PFSK-1 (cell line): ENCODE data around the gene HEATR3.

ENCODE experiments used
- FOXP2 ChIP-seq: optimal IDR thresholded peaks from 2 replicates; pipeline ENCODE3; 2011; ENCODE audit warnings: borderline replicate concordance, control low read depth, inconsistent platforms; ENCODE audit not compliant: insufficient read depth; ENCODE audit errors: extremely low read length, extremely low read depth
- POLR2AphosphoS5 ChIP-seq: IDR thresholded peaks from 2 replicates; pipeline ENCODE4 v1.6.1; 2012; ENCODE audit warnings: low read depth, mild to moderate bottlenecking, control low read depth, low read length, moderate library complexity
- SIN3A ChIP-seq: IDR thresholded peaks from 2 replicates; pipeline ENCODE4 v1.6.1; 2012; ENCODE audit warnings: mild to moderate bottlenecking, low read length, moderate library complexity, borderline replicate concordance; ENCODE audit not compliant: insufficient read depth
- TAF1 ChIP-seq: IDR thresholded peaks from 2 replicates; pipeline ENCODE4 v1.6.1; 2012; ENCODE audit warnings: low read length, control low read depth, borderline replicate concordance; ENCODE audit not compliant: insufficient read depth
- TF ChIP-seq, protein P1 (sequence below), 2 experiments: IDR thresholded peaks; 2 replicates each; pipeline versions ENCODE4 v1.6.1 to v1.8.0; 2011 to 2012; ENCODE audit warnings: low read depth in 2 of 2, low read length in 2 of 2, control low read depth in 1 of 2, inconsistent platforms in 1 of 2, mild to moderate bottlenecking in 1 of 2, moderate library complexity in 1 of 2; ENCODE audit not compliant: insufficient read depth in 1 of 2

The HEATR3 gene

GRCh38 chr16:50038286-50038685 is 27.5 kb upstream of the HEATR3 start:
- no peak for TF ChIP-seq TAF1

DNA sequence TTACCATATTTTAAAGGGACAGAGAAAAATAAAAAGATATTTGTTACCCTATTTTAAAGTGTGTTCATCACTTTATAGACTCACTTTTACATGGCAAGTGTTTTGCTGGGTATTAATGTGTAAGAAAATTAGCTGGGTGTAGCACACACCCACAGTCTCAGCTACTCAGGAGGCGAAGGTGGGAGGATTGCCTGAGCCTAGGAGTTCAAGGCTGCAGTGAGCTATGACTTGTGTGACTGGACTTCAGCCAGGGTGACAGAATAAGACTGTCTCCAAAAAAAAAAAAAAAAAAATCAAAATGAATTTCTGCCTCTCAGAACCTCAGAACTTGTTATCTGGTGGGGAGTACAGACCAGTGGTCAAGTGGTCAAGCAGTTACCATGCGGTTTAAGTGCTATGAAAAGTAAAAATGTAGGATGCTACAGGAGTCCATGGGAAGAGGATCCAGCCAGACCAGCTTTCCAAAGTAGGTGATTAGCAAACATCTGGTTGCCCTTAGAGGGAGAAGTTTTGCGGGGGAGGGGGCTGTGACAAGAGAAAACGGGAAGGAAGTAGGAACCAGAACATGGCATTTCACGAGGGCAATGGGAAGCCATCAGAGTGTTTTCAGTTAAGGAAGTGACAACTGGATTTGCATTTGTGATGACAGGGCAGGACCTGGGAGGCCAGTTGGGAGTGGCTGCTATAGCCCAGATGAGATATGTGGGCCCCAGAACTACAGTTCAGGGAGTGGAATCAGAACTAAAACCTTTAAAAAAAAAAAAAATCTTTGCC is 26.8 kb upstream of the HEATR3 start:
- TF ChIP-seq SIN3A (no peak), POLR2AphosphoS5 (no peak), TAF1 (no peak), FOXP2 (no peak)
- TF ChIP-seq, protein P1, sequence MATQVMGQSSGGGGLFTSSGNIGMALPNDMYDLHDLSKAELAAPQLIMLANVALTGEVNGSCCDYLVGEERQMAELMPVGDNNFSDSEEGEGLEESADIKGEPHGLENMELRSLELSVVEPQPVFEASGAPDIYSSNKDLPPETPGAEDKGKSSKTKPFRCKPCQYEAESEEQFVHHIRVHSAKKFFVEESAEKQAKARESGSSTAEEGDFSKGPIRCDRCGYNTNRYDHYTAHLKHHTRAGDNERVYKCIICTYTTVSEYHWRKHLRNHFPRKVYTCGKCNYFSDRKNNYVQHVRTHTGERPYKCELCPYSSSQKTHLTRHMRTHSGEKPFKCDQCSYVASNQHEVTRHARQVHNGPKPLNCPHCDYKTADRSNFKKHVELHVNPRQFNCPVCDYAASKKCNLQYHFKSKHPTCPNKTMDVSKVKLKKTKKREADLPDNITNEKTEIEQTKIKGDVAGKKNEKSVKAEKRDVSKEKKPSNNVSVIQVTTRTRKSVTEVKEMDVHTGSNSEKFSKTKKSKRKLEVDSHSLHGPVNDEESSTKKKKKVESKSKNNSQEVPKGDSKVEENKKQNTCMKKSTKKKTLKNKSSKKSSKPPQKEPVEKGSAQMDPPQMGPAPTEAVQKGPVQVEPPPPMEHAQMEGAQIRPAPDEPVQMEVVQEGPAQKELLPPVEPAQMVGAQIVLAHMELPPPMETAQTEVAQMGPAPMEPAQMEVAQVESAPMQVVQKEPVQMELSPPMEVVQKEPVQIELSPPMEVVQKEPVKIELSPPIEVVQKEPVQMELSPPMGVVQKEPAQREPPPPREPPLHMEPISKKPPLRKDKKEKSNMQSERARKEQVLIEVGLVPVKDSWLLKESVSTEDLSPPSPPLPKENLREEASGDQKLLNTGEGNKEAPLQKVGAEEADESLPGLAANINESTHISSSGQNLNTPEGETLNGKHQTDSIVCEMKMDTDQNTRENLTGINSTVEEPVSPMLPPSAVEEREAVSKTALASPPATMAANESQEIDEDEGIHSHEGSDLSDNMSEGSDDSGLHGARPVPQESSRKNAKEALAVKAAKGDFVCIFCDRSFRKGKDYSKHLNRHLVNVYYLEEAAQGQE (IDR thresholded peaks at IDR 0.05; ENCODE audit: insufficient read depth in 1 of 2, low read depth in 2 of 2, low read length in 2 of 2), result no peak

- TF ChIP-seq SIN3A (no peak), FOXP2 (no peak), TAF1 (no peak), POLR2AphosphoS5 (no peak)
- TF ChIP-seq, protein P1 (IDR thresholded peaks at IDR 0.05; ENCODE audit: insufficient read depth in 1 of 2, low read depth in 2 of 2, low read length in 2 of 2), result no peak
Measured at GRCh38 chr16:50040018-50040417, 25.8 kb upstream of the HEATR3 start.

- TF ChIP-seq, protein P1 (IDR thresholded peaks at IDR 0.05; ENCODE audit: insufficient read depth in 1 of 2, low read depth in 2 of 2, low read length in 2 of 2), result no peak
- TF ChIP-seq POLR2AphosphoS5 (no peak), SIN3A (no peak), FOXP2 (no peak), TAF1 (no peak)
Measured at GRCh38 chr16:50040710-50041109, 25.1 kb upstream of the HEATR3 start.

DNA sequence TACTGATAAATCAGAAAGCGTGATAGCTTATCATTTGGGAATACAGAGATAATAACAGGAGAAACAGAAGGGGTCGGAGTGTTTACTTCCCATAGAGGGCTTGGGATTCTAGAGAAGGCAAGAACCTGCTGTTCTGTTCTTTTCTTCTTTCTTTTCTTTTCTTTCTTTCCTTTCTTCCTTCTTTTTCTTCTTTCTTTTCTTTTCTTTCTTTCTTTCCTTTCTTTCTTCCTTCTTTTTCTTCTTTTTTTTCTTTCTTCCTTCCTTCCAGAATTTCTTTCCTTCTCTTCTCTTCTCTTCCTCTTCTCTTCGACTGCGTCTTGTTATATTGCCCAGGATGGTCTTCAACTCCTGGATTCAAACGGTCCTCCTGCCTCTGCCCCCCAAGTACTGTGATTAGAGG is 22.4 kb upstream of the HEATR3 start:
- TF ChIP-seq POLR2AphosphoS5 (no peak), TAF1 (no peak), FOXP2 (no peak), SIN3A (no peak)
- TF ChIP-seq, protein P1 (IDR thresholded peaks at IDR 0.05; ENCODE audit: insufficient read depth in 1 of 2, low read depth in 2 of 2, low read length in 2 of 2), result no peak
